Measurements from ENCODE around the gene STX8.

Gene STX8

GRCh38 chr17:9229826-9230201, 345.8 kb downstream of the STX8 start:
- DNase-seq (ENCODE audit: low read depth in 4 of 4, low spot score in 1 of 4), result no peak

GRCh38 chr17:9229160-9229825, 346.3 kb downstream of the STX8 start:
- DNase-seq (ENCODE audit: low read depth in 4 of 4, low spot score in 1 of 4), result no peak

- no peak for DNase-seq (ENCODE audit: low read depth in 4 of 4, low spot score in 1 of 4)
Measured at GRCh38 chr17:9228408-9229159, 347.0 kb downstream of the STX8 start.

- no peak for DNase-seq (ENCODE audit: low read depth in 4 of 4, low spot score in 1 of 4)
Measured at GRCh38 chr17:9227819-9228407, 347.7 kb downstream of the STX8 start.

GRCh38 chr17:9226794-9227135, 348.9 kb downstream of the STX8 start:
- no peak for DNase-seq (ENCODE audit: low read depth in 4 of 4, low spot score in 1 of 4)

- no peak for DNase-seq (ENCODE audit: low read depth in 4 of 4, low spot score in 1 of 4)
Measured at GRCh38 chr17:9226130-9226793, 349.4 kb downstream of the STX8 start.

- no peak for DNase-seq (ENCODE audit: low read depth in 4 of 4, low spot score in 1 of 4)
Measured at GRCh38 chr17:9225305-9226101, 350.1 kb downstream of the STX8 start.

- no peak for DNase-seq (ENCODE audit: low read depth in 4 of 4, low spot score in 1 of 4)
Measured at GRCh38 chr17:9224485-9224884, 351.1 kb downstream of the STX8 start.

GRCh38 chr17:9223531-9223930, 352.1 kb downstream of the STX8 start:
- DNase-seq (ENCODE audit: low read depth in 4 of 4, low spot score in 1 of 4), result no peak

- DNase-seq (ENCODE audit: low read depth in 4 of 4, low spot score in 1 of 4), result no peak
Measured at GRCh38 chr17:9221922-9222180, 353.8 kb downstream of the STX8 start.

GRCh38 chr17:9221147-9221921, 354.3 kb downstream of the STX8 start:
- no peak for DNase-seq (ENCODE audit: low read depth in 4 of 4, low spot score in 1 of 4)

- no peak for DNase-seq (ENCODE audit: low read depth in 4 of 4, low spot score in 1 of 4)
Measured at GRCh38 chr17:9220398-9221146, 355.0 kb downstream of the STX8 start.

GRCh38 chr17:9219631-9220397, 355.8 kb downstream of the STX8 start:
- no peak for DNase-seq (ENCODE audit: low read depth in 4 of 4, low spot score in 1 of 4)

GRCh38 chr17:9218911-9219310, 356.7 kb downstream of the STX8 start:
- no peak for DNase-seq (ENCODE audit: low read depth in 4 of 4, low spot score in 1 of 4)

GRCh38 chr17:9218064-9218635, 357.5 kb downstream of the STX8 start:
- DNase-seq (ENCODE audit: low read depth in 4 of 4, low spot score in 1 of 4), result no peak

- no peak for DNase-seq (ENCODE audit: low read depth in 4 of 4, low spot score in 1 of 4)
Measured at GRCh38 chr17:9217151-9218056, 358.2 kb downstream of the STX8 start.

GRCh38 chr17:9215465-9215864, 360.2 kb downstream of the STX8 start:
- DNase-seq (ENCODE audit: low read depth in 4 of 4, low spot score in 1 of 4), result no peak

- DNase-seq (ENCODE audit: low read depth in 4 of 4, low spot score in 1 of 4), result no peak
Measured at GRCh38 chr17:9213303-9213640, 362.3 kb downstream of the STX8 start.
